Neutrophil (primary cell): Measurements from ENCODE around the gene HLA-C.

Experiments used
- H3K27ac ChIP-seq: fragments of 200-600 bp; sonication (generic); 2 replicates; pipeline ENCODE4 v1.5.1; 2016; ENCODE audit warnings: mild to moderate bottlenecking, moderate library complexity
- H3K27me3 ChIP-seq: fragments of 200-600 bp; sonication (generic); 2 replicates; pipeline ENCODE4 v1.6.0; 2016; ENCODE audit warnings: mild to moderate bottlenecking
- H3K36me3 ChIP-seq: fragments of 200-600 bp; sonication (generic); 2 replicates; pipeline ENCODE4 v1.5.1; 2017
- H3K4me1 ChIP-seq, 2 experiments: fragments of 200-600 bp in 1 of 2; sonication (generic) in 1 of 2; 1 replicate in 1 of 2; 2 replicates in 1 of 2; pipeline versions ENCODE4 v1.5.1 to v1.6.1; 2013 to 2016; ENCODE audit warnings: low read depth in 1 of 2, low read length in 1 of 2, mild to moderate bottlenecking in 1 of 2, moderate library complexity in 1 of 2; ENCODE audit not compliant: control insufficient read depth in 1 of 2, insufficient read depth in 1 of 2
- H3K4me3 ChIP-seq, 2 experiments: fragments of 200-600 bp in 1 of 2; sonication (generic) in 1 of 2; 1 replicate in 1 of 2; 2 replicates in 1 of 2; pipeline ENCODE4 v1.5.1; 2013 to 2016; ENCODE audit warnings: low read depth in 1 of 2, low read length in 1 of 2, mild to moderate bottlenecking in 1 of 2, moderate library complexity in 1 of 2
- H3K9me3 ChIP-seq: fragments of 200-600 bp; sonication (generic); 2 replicates; pipeline ENCODE4 v1.5.1; 2016
- CTCF ChIP-seq: fragments of 200-600 bp; sonication (generic); IDR thresholded peaks from 2 replicates; pipeline ENCODE4 v1.5.1; 2016; ENCODE audit warnings: antibody characterized with exemption

HLA-C gene

GRCh38 chr6:31271641-31272357, at the start of gene HLA-C:
HLA-C (minus strand) TSS chr6:31272092; CDS start chr6:31272071, 21 bp downstream.
- no peak for TF ChIP-seq CTCF
- peaks cover 35 to 43% of the 10 kb centered on the region in 2 experiments for H3K4me1 ChIP-seq
- peak within 1 kb of the TSS; percentile 71 to 82 for H3K4me3 ChIP-seq
- no peaks in the 10 kb centered on the region for H3K9me3 ChIP-seq
- H3K27ac ChIP-seq, result peak within 1 kb of the TSS; percentile 88
- no peaks in the 10 kb centered on the region for H3K27me3 ChIP-seq
- peaks cover 38% of the 10 kb centered on the region for H3K36me3 ChIP-seq

- Histone ChIP-seq H3K4me3 (no peak overlapping the region), H3K4me1 (no peaks in the 10 kb centered on the region), H3K36me3 (no peaks in the 10 kb centered on the region), H3K27me3 (peaks cover 69% of the 10 kb centered on the region), H3K27ac (no peak overlapping the region), H3K9me3 (no peaks in the 10 kb centered on the region)
- TF ChIP-seq CTCF, result no peak
These were observed 49.3 kb upstream of the HLA-C start for GRCh38 chr6:31321005-31321707.

- Histone ChIP-seq H3K27me3 (peaks cover 74% of the 10 kb centered on the region), H3K4me1 (no peaks in the 10 kb centered on the region), H3K36me3 (no peaks in the 10 kb centered on the region), H3K9me3 (no peaks in the 10 kb centered on the region), H3K4me3 (no peak overlapping the region), H3K27ac (no peak overlapping the region)
- TF ChIP-seq CTCF, result no peak
These were observed 45.1 kb upstream of the HLA-C start for GRCh38 chr6:31317036-31317435.

GRCh38 chr6:31309641-31310040, 37.7 kb upstream of the HLA-C start:
- no peak overlapping the region for H3K27ac ChIP-seq
- peaks cover 97% of the 10 kb centered on the region for H3K27me3 ChIP-seq
- H3K4me3 ChIP-seq, result no peak overlapping the region
- H3K36me3 ChIP-seq, result no peaks in the 10 kb centered on the region
- H3K9me3 ChIP-seq, result no peaks in the 10 kb centered on the region
- no peak for TF ChIP-seq CTCF
- peaks cover 0 to 13% of the 10 kb centered on the region in 2 experiments for H3K4me1 ChIP-seq

- Histone ChIP-seq H3K4me3 (peak overlapping the region; percentile 58 to 78), H3K27me3 (peaks cover 91% of the 10 kb centered on the region), H3K9me3 (no peaks in the 10 kb centered on the region), H3K27ac (no peak overlapping the region), H3K36me3 (no peaks in the 10 kb centered on the region), H3K4me1 (peaks cover 0 to 13% of the 10 kb centered on the region in 2 experiments)
- no peak for TF ChIP-seq CTCF
These were observed 36.9 kb upstream of the HLA-C start for GRCh38 chr6:31308845-31309175.
